Cardiac muscle cell (in vitro differentiated cells and primary cell): Measurements from ENCODE around the gene HMGN2. TPM values are rescaled to one million over a fixed set of nuclear protein-coding genes. Genes with fewer than 3 reads are reported as not detected.

Source experiments
- DNase-seq, 2 donors: peaks; one replicate each; pipeline versions ENCODE4 v3.0.0 to v3.0.0-alpha.2; 2010 to 2017; ENCODE audit warnings: low read depth in 1 of 2, low spot score in 1 of 2
- H3K27ac ChIP-seq: fragments of 200-600 bp; sonication (generic); 2 replicates; pipeline ENCODE4 v1.5.1; 2016
- H3K27me3 ChIP-seq: fragments of 200-600 bp; sonication (generic); 2 replicates; pipeline ENCODE4 v1.6.0; 2016; ENCODE audit warnings: control low read depth
- H3K36me3 ChIP-seq: fragments of 200-600 bp; sonication (generic); 2 replicates; pipeline ENCODE4 v1.5.1; 2016; ENCODE audit warnings: control low read depth
- H3K4me1 ChIP-seq: fragments of 200-600 bp; sonication (generic); 2 replicates; pipeline ENCODE4 v1.8.1; 2017; ENCODE audit warnings: low read depth, mild to moderate bottlenecking, mixed run types
- H3K4me3 ChIP-seq: fragments of 200-600 bp; sonication (generic); 2 replicates; pipeline ENCODE4 v1.5.1; 2016; ENCODE audit warnings: mild to moderate bottlenecking
- H3K9me3 ChIP-seq: fragments of 200-600 bp; sonication (generic); 2 replicates; pipeline ENCODE4 v1.5.1; 2017; ENCODE audit warnings: low read depth, mild to moderate bottlenecking, control low read depth
- polyA plus RNA-seq: library from polyadenylated mRNA; unstranded; fragments of >200 nt; fragmentation: Nextera tagmentation; extraction: Ambion mirVana; gene quantifications from 2 replicates; pipeline ENCODE4 v1.2.1, GENCODE V29; 2016
- total RNA-seq: library from RNA; depleted of rRNA; stranded (reverse); fragments of >200 nt; gene quantifications from 2 replicates; pipeline ENCODE4 v1.2.3, GENCODE V29; 2016
- TF ChIP-seq, protein P1 (sequence below): IDR thresholded peaks from 2 replicates; pipeline ENCODE4 v1.5.1; 2012; ENCODE audit warnings: low read depth, mild to moderate bottlenecking, low read length

Gene HMGN2
- total and polyA plus RNA-seq, 2 experiments from 2014 or later, result 533 to 792 TPM

DNA sequence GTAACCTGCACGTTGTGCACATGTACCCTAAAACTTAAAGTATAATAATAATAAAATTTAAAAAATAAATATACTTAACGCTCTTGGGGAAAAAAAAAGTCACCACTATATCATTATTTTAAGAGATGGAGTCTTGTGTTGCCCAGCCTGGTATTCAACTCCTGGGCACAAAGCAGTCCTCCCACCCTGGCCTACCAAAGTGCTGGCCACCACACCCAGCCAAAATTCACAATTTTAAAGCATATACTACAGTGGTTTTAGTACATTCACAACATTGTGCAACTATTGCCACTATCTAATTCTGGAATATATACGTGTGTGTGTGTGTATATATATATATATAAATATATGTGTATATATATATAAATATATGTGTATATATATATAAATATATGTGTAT, 5.9 kb downstream of the HMGN2 start:
- Histone ChIP-seq H3K36me3 (peaks cover 39% of the 10 kb centered on the region), H3K27me3 (no peaks in the 10 kb centered on the region), H3K4me3 (no peak overlapping the region), H3K9me3 (no peaks in the 10 kb centered on the region), H3K27ac (no peak overlapping the region), H3K4me1 (peaks cover 6% of the 10 kb centered on the region)
- DNase-seq, result no peak
- TF ChIP-seq, protein P1, sequence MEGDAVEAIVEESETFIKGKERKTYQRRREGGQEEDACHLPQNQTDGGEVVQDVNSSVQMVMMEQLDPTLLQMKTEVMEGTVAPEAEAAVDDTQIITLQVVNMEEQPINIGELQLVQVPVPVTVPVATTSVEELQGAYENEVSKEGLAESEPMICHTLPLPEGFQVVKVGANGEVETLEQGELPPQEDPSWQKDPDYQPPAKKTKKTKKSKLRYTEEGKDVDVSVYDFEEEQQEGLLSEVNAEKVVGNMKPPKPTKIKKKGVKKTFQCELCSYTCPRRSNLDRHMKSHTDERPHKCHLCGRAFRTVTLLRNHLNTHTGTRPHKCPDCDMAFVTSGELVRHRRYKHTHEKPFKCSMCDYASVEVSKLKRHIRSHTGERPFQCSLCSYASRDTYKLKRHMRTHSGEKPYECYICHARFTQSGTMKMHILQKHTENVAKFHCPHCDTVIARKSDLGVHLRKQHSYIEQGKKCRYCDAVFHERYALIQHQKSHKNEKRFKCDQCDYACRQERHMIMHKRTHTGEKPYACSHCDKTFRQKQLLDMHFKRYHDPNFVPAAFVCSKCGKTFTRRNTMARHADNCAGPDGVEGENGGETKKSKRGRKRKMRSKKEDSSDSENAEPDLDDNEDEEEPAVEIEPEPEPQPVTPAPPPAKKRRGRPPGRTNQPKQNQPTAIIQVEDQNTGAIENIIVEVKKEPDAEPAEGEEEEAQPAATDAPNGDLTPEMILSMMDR, result no peak

GRCh38 chr1:26478988-26479387, 6.7 kb downstream of the HMGN2 start:
- H3K9me3 ChIP-seq, result no peaks in the 10 kb centered on the region
- TF ChIP-seq, protein P1, result no peak
- H3K4me3 ChIP-seq, result no peak overlapping the region

GRCh38 chr1:26482921-26483320, 10.7 kb downstream of the HMGN2 start:
- Histone ChIP-seq H3K4me1 (no peaks in the 10 kb centered on the region), H3K36me3 (peaks cover 10% of the 10 kb centered on the region), H3K9me3 (no peaks in the 10 kb centered on the region), H3K27me3 (no peaks in the 10 kb centered on the region), H3K27ac (no peak overlapping the region), H3K4me3 (no peak overlapping the region)
- DNase-seq, result peak in 1 of 2 donors; percentile 24
- TF ChIP-seq, protein P1, result no peak

More at GRCh38 chr1:26478988-26479387, 6.7 kb downstream of the HMGN2 start:
- no peaks in the 10 kb centered on the region for H3K4me1 ChIP-seq
- no peak overlapping the region for H3K27ac ChIP-seq
- H3K27me3 ChIP-seq, result no peaks in the 10 kb centered on the region
- H3K36me3 ChIP-seq, result peaks cover 35% of the 10 kb centered on the region
- no peak for DNase-seq

GRCh38 chr1:26483980-26484379, 11.7 kb downstream of the HMGN2 start:
- Histone ChIP-seq H3K9me3 (no peaks in the 10 kb centered on the region), H3K36me3 (peaks cover 7% of the 10 kb centered on the region), H3K27ac (no peak overlapping the region), H3K4me1 (no peaks in the 10 kb centered on the region), H3K4me3 (no peak overlapping the region), H3K27me3 (no peaks in the 10 kb centered on the region)
- peak in 1 of 2 donors; percentile 21 for DNase-seq
- TF ChIP-seq, protein P1, result no peak

DNA sequence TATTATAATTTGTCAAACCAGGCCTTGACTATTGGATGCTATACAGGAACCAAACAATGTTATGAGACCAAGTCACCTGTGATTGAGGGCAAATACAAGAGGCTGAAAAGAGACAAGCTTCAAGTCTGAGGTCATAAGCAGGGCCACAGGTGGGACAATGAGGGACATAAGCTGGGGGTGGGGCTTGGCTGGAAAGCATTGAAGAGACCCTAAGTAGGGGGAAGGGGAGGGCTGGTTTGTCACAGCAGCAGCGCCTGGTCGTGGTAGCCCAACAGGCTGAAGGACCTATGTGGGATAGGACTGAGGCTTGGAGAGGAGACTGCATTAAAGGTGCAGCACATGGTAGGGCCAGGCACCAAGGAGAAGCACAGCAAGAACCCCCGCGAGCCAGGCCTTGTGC, 17.9 kb downstream of the HMGN2 start:
- Histone ChIP-seq H3K9me3 (no peaks in the 10 kb centered on the region), H3K27me3 (no peaks in the 10 kb centered on the region), H3K4me3 (no peak overlapping the region), H3K4me1 (no peaks in the 10 kb centered on the region), H3K27ac (no peak overlapping the region), H3K36me3 (no peaks in the 10 kb centered on the region)
- TF ChIP-seq, protein P1, result no peak
- no peak for DNase-seq

- H3K27me3 ChIP-seq, result no peaks in the 10 kb centered on the region
- H3K36me3 ChIP-seq, result no peaks in the 10 kb centered on the region
- TF ChIP-seq, protein P1, result no peak
- no peak overlapping the region for H3K4me3 ChIP-seq
- H3K4me1 ChIP-seq, result no peaks in the 10 kb centered on the region
- no peak for DNase-seq
- H3K27ac ChIP-seq, result no peak overlapping the region
- H3K9me3 ChIP-seq, result no peaks in the 10 kb centered on the region
Measured at GRCh38 chr1:26493267-26493666, 21.0 kb downstream of the HMGN2 start.
